A549 (cell line): Measurements from ENCODE around the gene FLII. TPM values are rescaled to one million over a fixed set of nuclear protein-coding genes. Genes with fewer than 3 reads are reported as not detected.

ENCODE experiments used
- ATAC-seq, 2 experiments: fragments of 200-7000 bp in 1 of 2; fragments of >200 bp in 1 of 2; cut with Nextera tagmentation in 1 of 2; cut with Tn5 transposase in 1 of 2; 3 replicates each; pipeline versions ENCODE4 v1.8.0 to v1.9.1; 2018 to 2020; ENCODE audit warnings: mild to moderate bottlenecking in 1 of 2, moderate library complexity in 1 of 2
- CTCF ChIA-PET: fragments of 300-600 bp; sonication (Branson Sonifier 250); formaldehyde crosslinking; extraction: SDS; loops from one replicate; lab custom pipeline; 2021; ENCODE audit warnings: antibody characterized with exemption, inconsistent platforms; lab: Yijun Ruan, JAX
- POLR2A ChIA-PET: fragments of 350-600 bp; formaldehyde crosslinking; extraction: SDS; loops from one replicate; lab custom pipeline; 2021; ENCODE audit warnings: antibody characterized with exemption, inconsistent platforms; lab: Yijun Ruan, JAX
- DNase-seq, 2 experiments: peaks; one replicate each; pipeline versions ENCODE4 v3.0.0 to v3.0.0-alpha.2; 2011 to 2016; ENCODE audit warnings: low read depth in 1 of 2, low spot score in 1 of 2
- FAIRE-seq: peaks from 2 replicates; lab custom pipeline; 2011; peaks lifted over from hg19 to GRCh38; lab: Jason Lieb, UNC
- H3K27ac ChIP-seq, 2 experiments: fragments of >200 bp; sonication (Bioruptor Twin); formaldehyde crosslinking; 3 replicates each; pipeline ENCODE4 v1.5.1; 2016 to 2017
- H3K4me1 ChIP-seq: fragments of >200 bp; sonication (Bioruptor Twin); formaldehyde crosslinking; 3 replicates; pipeline ENCODE4 v1.6.1; 2016
- H3K4me2 ChIP-seq: fragments of >200 bp; sonication (Bioruptor Twin); formaldehyde crosslinking; 3 replicates; pipeline ENCODE4 v1.6.1; 2016
- H3K4me3 ChIP-seq: fragments of >200 bp; sonication (Bioruptor Twin); formaldehyde crosslinking; 3 replicates; pipeline ENCODE4 v1.5.1; 2016
- H3K9me3 ChIP-seq: fragments of >200 bp; sonication (Bioruptor Twin); formaldehyde crosslinking; 3 replicates; pipeline ENCODE4 v1.6.1; 2016
- BHLHE40 ChIP-seq: IDR thresholded peaks from 2 replicates; pipeline ENCODE4 v1.6.1; 2012; ENCODE audit warnings: low read depth, low read length, inconsistent platforms
- CBX2 ChIP-seq: fragments of 200-600 bp; sonication (generic); IDR thresholded peaks from 2 replicates; pipeline ENCODE4 v1.6.1; 2016; ENCODE audit warnings: low read depth, mild to moderate bottlenecking, borderline replicate concordance
- CBX8 ChIP-seq: fragments of 200-600 bp; sonication (generic); IDR thresholded peaks from 2 replicates; pipeline ENCODE4 v1.6.1; 2016
- CEBPB ChIP-seq, 2 experiments: fragments of >200 bp in 1 of 2; sonication (Bioruptor Twin) in 1 of 2; formaldehyde crosslinking in 1 of 2; IDR thresholded peaks; 2 replicates each; pipeline ENCODE4 v1.6.1; 2012 to 2016
- CHD2 ChIP-seq: fragments of 150-350 bp; IDR thresholded peaks from 2 replicates; pipeline ENCODE4 v1.6.1; 2014; ENCODE audit warnings: low read length; ENCODE audit not compliant: partially characterized antibody
- EHMT2 ChIP-seq: fragments of 200-600 bp; sonication (generic); IDR thresholded peaks from 2 replicates; pipeline ENCODE4 v1.6.1; 2016; ENCODE audit warnings: antibody characterized with exemption, low read depth, mild to moderate bottlenecking, moderate library complexity
- ESRRA ChIP-seq: fragments of 150-350 bp; IDR thresholded peaks from 2 replicates; pipeline ENCODE4 v1.6.1; 2014; ENCODE audit warnings: mild to moderate bottlenecking, low read length, borderline replicate concordance
- HDAC2 ChIP-seq: fragments of 200-600 bp; sonication (generic); IDR thresholded peaks from 2 replicates; pipeline ENCODE4 v1.6.1; 2016
- HES2 ChIP-seq: fragments of >200 bp; sonication (Bioruptor Twin); formaldehyde crosslinking; IDR thresholded peaks from 2 replicates; pipeline ENCODE4 v1.6.1; 2016
- KDM5A ChIP-seq: fragments of 200-600 bp; sonication (generic); IDR thresholded peaks from 2 replicates; pipeline ENCODE4 v1.6.1; 2016; ENCODE audit warnings: antibody characterized with exemption, mild to moderate bottlenecking
- MAFK ChIP-seq: fragments of 450-650 bp; IDR thresholded peaks from 2 replicates; pipeline ENCODE4 v1.6.1; 2014; ENCODE audit not compliant: partially characterized antibody
- MAZ ChIP-seq: fragments of 150-350 bp; IDR thresholded peaks from 2 replicates; pipeline ENCODE4 v1.6.1; 2014; ENCODE audit warnings: antibody characterized with exemption, low read depth, low read length, borderline replicate concordance
- POLR2AphosphoS2 ChIP-seq: conservative IDR thresholded peaks from 2 replicates; pipeline ENCODE4 v1.6.1; 2012; ENCODE audit warnings: low read length, improper control_type of control experiment, inconsistent platforms
- SREBF2 ChIP-seq: fragments of 450-650 bp; IDR thresholded peaks from 2 replicates; pipeline ENCODE4 v1.6.1; 2014; ENCODE audit warnings: mild to moderate bottlenecking, moderate library complexity
- ZC3H11A ChIP-seq: fragments of 450-650 bp; IDR thresholded peaks from 2 replicates; pipeline ENCODE4 v1.6.1; 2014; ENCODE audit warnings: antibody characterized with exemption, mild to moderate bottlenecking
- ZFP36 ChIP-seq: fragments of 450-650 bp; IDR thresholded peaks from 2 replicates; pipeline ENCODE4 v1.6.1; 2014; ENCODE audit warnings: borderline replicate concordance; ENCODE audit not compliant: partially characterized antibody
- WGBS: methylation state at CpG from one replicate; pipeline ENCODE4 v1.1.6; 2017; ENCODE audit errors: missing lambda C conversion rate; 5-methylcytosine and 5-hydroxymethylcytosine counted together
- polyA plus RNA-seq, 4 experiments: library from polyadenylated mRNA; depleted of rRNA in 3 of 4; stranded (reverse); fragments of >200 nt; fragmentation: RNase III in 1 of 4; extraction: RNeasy Plus Mini Kit Qiagen cat#74134 plus additional on column Dnase treatment in 1 of 4; gene quantifications; 2 replicates in 3 of 4; 3 replicates in 1 of 4; pipeline ENCODE4 v1.2.3, GENCODE V29; 2011 to 2017
- TF ChIP-seq, protein P1 (sequence below): fragments of 250-450 bp; sonication (Bioruptor Pico); IDR thresholded peaks from 2 replicates; pipeline ENCODE4 v1.5.0; 2021; ENCODE audit warnings: mild to moderate bottlenecking, moderate library complexity, borderline replicate concordance
- TF ChIP-seq, protein P2 (sequence below): IDR thresholded peaks from 2 replicates; pipeline ENCODE4 v1.6.1; 2012
- TF ChIP-seq, protein P3 (sequence below): fragments of 200-600 bp; sonication (generic); IDR thresholded peaks from 2 replicates; pipeline ENCODE4 v1.6.1; 2016; ENCODE audit warnings: antibody characterized with exemption, mild to moderate bottlenecking, moderate library complexity

Gene FLII
- polyA plus RNA-seq, 2 of the 4 experiments (the other 2 are of a cell fraction): 253 to 280 TPM

GRCh38 chr17:18208092-18208491, 50.4 kb downstream of the FLII start:
- Histone ChIP-seq H3K4me1 (peaks cover 5% of the 10 kb centered on the region), H3K4me2 (no peak overlapping the region), H3K4me3 (no peak overlapping the region), H3K27ac (no peak overlapping the region), H3K9me3 (no peaks in the 10 kb centered on the region)
- ATAC-seq (no peak), DNase-seq (no peak), FAIRE-seq (no peak)
- CTCF ChIA-PET: interaction anchor here (0.5 to 13.0 kb wide), 5 partner anchors 10 to 586 kb away, joined by 3 to 106 read pairs (median 3); no protein-coding TSS in a partner anchor
- POLR2A ChIA-PET: interaction anchor here (0.7 kb wide), 1 partner anchor 363 kb away, joined by 3 read pairs; no protein-coding TSS in a partner anchor
- no peak for TF ChIP-seq CHD2
- 93% methylated on average over 19 of the region's 19 CpGs for WGBS

DNA sequence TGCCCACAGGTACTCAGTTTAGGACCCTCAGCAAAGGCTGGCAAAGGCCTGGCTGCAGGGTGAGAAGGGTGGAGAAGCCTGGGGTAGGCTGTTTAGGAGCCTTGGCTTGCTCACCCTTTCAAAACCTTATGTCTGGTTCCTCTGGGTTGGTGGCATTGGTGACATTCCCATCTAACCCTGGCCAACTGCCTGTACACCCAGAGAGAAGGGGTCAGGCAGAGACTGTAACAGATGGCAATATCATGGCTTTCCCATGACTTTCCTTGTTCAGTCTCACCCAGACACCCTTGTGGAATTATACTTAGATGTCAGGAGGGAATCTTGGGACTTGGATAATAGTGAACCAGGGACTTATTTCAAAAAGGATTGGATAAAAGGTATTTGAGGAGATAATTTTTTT, 51.6 kb downstream of the FLII start:
- DNase-seq (no peak), ATAC-seq (no peak), FAIRE-seq (no peak)
- no peak overlapping the region for H3K27ac ChIP-seq
- peaks cover 14% of the 10 kb centered on the region for H3K4me1 ChIP-seq
- no peak overlapping the region for H3K4me3 ChIP-seq
- ChIA-PET CTCF (interaction anchor here (1.5 to 13.0 kb wide), 3 partner anchors 11 to 19 kb away, joined by 3 to 106 read pairs (median 9); no protein-coding TSS in a partner anchor), POLR2A (no interaction called here)
- no peaks in the 10 kb centered on the region for H3K9me3 ChIP-seq
- TF ChIP-seq, protein P1, sequence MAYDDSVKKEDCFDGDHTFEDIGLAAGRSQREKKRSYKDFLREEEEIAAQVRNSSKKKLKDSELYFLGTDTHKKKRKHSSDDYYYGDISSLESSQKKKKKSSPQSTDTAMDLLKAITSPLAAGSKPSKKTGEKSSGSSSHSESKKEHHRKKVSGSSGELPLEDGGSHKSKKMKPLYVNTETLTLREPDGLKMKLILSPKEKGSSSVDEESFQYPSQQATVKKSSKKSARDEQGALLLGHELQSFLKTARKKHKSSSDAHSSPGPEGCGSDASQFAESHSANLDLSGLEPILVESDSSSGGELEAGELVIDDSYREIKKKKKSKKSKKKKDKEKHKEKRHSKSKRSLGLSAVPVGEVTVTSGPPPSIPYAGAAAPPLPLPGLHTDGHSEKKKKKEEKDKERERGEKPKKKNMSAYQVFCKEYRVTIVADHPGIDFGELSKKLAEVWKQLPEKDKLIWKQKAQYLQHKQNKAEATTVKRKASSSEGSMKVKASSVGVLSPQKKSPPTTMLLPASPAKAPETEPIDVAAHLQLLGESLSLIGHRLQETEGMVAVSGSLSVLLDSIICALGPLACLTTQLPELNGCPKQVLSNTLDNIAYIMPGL (CRISPR knock-in tag): no peak
- no peak for TF ChIP-seq ZC3H11A
- TF ChIP-seq ZFP36: no peak
- TF ChIP-seq BHLHE40: no peak
- TF ChIP-seq, protein P2, sequence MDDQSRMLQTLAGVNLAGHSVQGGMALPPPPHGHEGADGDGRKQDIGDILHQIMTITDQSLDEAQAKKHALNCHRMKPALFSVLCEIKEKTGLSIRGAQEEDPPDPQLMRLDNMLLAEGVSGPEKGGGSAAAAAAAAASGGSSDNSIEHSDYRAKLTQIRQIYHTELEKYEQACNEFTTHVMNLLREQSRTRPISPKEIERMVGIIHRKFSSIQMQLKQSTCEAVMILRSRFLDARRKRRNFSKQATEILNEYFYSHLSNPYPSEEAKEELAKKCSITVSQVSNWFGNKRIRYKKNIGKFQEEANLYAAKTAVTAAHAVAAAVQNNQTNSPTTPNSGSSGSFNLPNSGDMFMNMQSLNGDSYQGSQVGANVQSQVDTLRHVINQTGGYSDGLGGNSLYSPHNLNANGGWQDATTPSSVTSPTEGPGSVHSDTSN: no peak
- TF ChIP-seq CEBPB (IDR thresholded peaks at IDR 0.05): no peak
- TF ChIP-seq MAZ: no peak
- TF ChIP-seq CBX8: no peak
- no peak for TF ChIP-seq ESRRA
- TF ChIP-seq EHMT2: no peak
- TF ChIP-seq, protein P3, sequence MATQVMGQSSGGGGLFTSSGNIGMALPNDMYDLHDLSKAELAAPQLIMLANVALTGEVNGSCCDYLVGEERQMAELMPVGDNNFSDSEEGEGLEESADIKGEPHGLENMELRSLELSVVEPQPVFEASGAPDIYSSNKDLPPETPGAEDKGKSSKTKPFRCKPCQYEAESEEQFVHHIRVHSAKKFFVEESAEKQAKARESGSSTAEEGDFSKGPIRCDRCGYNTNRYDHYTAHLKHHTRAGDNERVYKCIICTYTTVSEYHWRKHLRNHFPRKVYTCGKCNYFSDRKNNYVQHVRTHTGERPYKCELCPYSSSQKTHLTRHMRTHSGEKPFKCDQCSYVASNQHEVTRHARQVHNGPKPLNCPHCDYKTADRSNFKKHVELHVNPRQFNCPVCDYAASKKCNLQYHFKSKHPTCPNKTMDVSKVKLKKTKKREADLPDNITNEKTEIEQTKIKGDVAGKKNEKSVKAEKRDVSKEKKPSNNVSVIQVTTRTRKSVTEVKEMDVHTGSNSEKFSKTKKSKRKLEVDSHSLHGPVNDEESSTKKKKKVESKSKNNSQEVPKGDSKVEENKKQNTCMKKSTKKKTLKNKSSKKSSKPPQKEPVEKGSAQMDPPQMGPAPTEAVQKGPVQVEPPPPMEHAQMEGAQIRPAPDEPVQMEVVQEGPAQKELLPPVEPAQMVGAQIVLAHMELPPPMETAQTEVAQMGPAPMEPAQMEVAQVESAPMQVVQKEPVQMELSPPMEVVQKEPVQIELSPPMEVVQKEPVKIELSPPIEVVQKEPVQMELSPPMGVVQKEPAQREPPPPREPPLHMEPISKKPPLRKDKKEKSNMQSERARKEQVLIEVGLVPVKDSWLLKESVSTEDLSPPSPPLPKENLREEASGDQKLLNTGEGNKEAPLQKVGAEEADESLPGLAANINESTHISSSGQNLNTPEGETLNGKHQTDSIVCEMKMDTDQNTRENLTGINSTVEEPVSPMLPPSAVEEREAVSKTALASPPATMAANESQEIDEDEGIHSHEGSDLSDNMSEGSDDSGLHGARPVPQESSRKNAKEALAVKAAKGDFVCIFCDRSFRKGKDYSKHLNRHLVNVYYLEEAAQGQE: no peak
- no peak for TF ChIP-seq CBX2
- no peak for TF ChIP-seq SREBF2
- TF ChIP-seq MAFK: no peak
- no peak for TF ChIP-seq POLR2AphosphoS2
- TF ChIP-seq HDAC2: no peak
- TF ChIP-seq HES2: no peak
- TF ChIP-seq KDM5A: no peak
- H3K4me2 ChIP-seq: no peak overlapping the region
